Motor neuron (in vitro differentiated cells): ENCODE data around the gene FOXQ1. TPM values are rescaled to one million over a fixed set of nuclear protein-coding genes. Genes with fewer than 3 reads are reported as not detected.
A peak's percentile ranks its signal among the peaks of the same experiment; 100 is the strongest.
"Not testable (repeated sequence)": the region's sequence is repeated elsewhere in the genome, so short reads cannot be mapped to it uniquely, and the experiment has no call there.

Source experiments
- ATAC-seq, 8 experiments: fragments of 200-7000 bp; cut with Tn5 transposase; replicated peaks in 6 of 8; 2 replicates each; pipeline ENCODE4 v1.8.0; 2021; ENCODE audit warnings: mild to moderate bottlenecking in 8 of 8, moderate library complexity in 8 of 8
- H3K27ac ChIP-seq, 2 donors: fragments of 250-450 bp; sonication (Bioruptor Pico); 2 replicates each; pipeline ENCODE4 v1.9.0; 2021; ENCODE audit warnings: antibody characterized with exemption in 2 of 2, mild to moderate bottlenecking in 2 of 2, moderate library complexity in 1 of 2
- H3K4me1 ChIP-seq, 2 donors: fragments of 250-450 bp; sonication (Bioruptor Pico); replicated peaks in 1 of 2; 2 replicates each; pipeline ENCODE4 v1.6.1; 2021; ENCODE audit warnings: antibody characterized with exemption in 2 of 2, mild to moderate bottlenecking in 2 of 2, moderate library complexity in 1 of 2
- H3K4me3 ChIP-seq, 5 donors: fragments of 250-450 bp; sonication (Bioruptor Pico); 2 replicates each; pipeline ENCODE4 v1.9.0; 2021; ENCODE audit warnings: antibody characterized with exemption in 5 of 5, mild to moderate bottlenecking in 5 of 5, moderate library complexity in 4 of 5
- WGBS, 10 experiments: fragments of 450-650 bp; shearing (Covaris generic); methylation state at CpG; one replicate each; pipeline ENCODE4 v1.0.0; 2022; 5-methylcytosine and 5-hydroxymethylcytosine counted together
- in situ Hi-C, 9 experiments: fragments of 400-800 bp; cut with MboI; loops; one replicate each; pipeline ENCODE4 v1.15.0; 2021; ENCODE audit warnings: low sequenced_read_pairs in 9 of 9, low pct_unique_long_range_greater_than_20kb in 2 of 9; ENCODE audit not compliant: unreplicated experiment in 9 of 9
- total RNA-seq, 8 experiments: library from RNA; unstranded; fragments of 300-600 nt; gene quantifications; 2 replicates each; pipeline versions ENCODE4 v1.2.3 to v1.2.4, GENCODE V29; 2022

Gene FOXQ1
- total RNA-seq, 8 experiments from 2014 or later, result 0.24 to 0.78 TPM; not detected in 6

DNA sequence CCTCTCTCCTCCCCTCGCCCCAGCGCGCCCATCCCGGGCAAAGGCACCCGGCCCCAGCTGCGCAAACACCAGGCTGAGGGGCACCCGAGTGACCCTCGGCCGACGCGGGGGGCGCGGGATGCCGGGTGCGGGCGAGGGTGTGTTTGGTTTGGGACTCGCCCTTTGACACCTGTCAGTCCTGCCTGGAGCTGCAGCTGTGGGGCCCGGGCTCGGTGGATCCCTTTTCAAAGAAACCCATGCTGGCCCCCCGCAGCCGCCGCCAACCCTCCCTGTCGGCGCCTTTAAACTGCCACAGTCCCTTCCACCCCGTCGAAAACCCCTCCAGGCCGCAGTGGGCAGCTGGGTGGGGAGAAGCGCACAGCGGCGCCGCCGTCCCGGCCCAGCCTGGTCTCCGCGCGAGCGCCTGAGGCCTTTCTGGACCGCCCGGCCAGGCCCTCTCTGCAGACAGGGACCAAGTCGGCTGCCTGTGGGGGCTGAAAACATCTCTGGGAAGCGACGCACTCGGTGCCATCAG, 5.5 kb downstream of the FOXQ1 start:
- WGBS, 10 experiments, result 100% methylated on average over 2 to 3 of the region's 43 CpGs; no CpG with 5 or more reads in 8 of the 10 experiments
- H3K4me3 ChIP-seq, result no peak overlapping the region
- no peak overlapping the region for H3K27ac ChIP-seq
- ATAC-seq, result no peak
- in situ Hi-C loops, result no loop called here
- peaks cover 0 to 4% of the 10 kb centered on the region in 2 donors for H3K4me1 ChIP-seq

GRCh38 chr6:1318036-1318435, 6.1 kb downstream of the FOXQ1 start:
- Histone ChIP-seq H3K4me1 (no peaks in the 10 kb centered on the region), H3K27ac (no peak overlapping the region), H3K4me3 (no peak overlapping the region)
- ATAC-seq, result no peak
- WGBS, 10 experiments, result 78 to 97% (median 88%) methylated on average over 2 to 6 of the region's 7 CpGs; no CpG with 5 or more reads in 4 of the 10 experiments
- in situ Hi-C loops, result no loop called here

DNA sequence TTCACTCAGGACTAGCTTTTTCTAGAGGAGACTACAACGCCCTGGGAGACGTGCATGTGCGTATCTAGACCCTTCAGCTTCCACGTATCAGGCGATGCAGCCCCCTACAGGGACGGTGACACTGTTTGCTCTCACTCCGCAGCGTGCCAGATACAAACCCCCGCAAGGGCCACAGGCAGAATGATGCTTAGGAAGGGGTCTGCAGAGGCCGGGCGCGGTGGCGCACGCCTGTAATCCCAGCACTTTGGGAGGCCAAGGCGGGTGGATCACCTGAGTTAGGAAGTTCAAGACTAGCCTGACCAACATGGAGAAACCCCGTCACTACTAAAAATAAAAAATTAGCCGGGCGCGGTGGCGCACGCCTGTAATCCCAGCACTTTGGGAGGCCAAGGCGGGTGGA, 6.7 kb downstream of the FOXQ1 start:
- in situ Hi-C loops, H3K4me1 ChIP-seq, H3K4me3 ChIP-seq, H3K27ac ChIP-seq, ATAC-seq: not testable (repeated sequence)
- 54 to 80% (median 69%) methylated on average over 1 to 8 of the region's 22 CpGs; no CpG with 5 or more reads in 7 of the 10 experiments for WGBS, 10 experiments

- no peak overlapping the region for H3K27ac ChIP-seq
- in situ Hi-C loops, result no loop called here
- no peak overlapping the region for H3K4me3 ChIP-seq
- 0 to 63% (median 36%) methylated on average over 1 to 4 of the region's 4 CpGs for WGBS, 10 experiments
- H3K4me1 ChIP-seq, result no peaks in the 10 kb centered on the region
- peak in 1 of 8 experiments; percentile 36 for ATAC-seq
These were observed 9.8 kb downstream of the FOXQ1 start for GRCh38 chr6:1321738-1322137.

DNA sequence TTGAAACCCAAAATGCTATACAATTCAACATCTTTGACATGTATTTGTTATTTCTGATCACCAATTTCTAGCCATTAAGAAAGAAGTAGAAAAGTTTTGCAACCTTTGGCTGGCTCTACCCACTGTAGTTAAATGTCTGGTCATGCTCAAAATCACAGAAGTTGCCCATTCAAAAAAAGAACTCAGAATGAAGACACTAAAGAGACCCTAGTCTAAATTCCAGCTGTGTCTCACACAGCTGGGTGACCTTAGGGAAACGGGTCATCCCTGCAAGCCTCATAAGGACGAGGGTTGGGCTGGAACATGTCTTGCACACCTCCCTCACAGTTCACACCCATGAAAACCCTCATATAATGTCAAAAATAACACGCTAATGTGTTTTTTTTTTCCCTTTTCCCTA, 10.3 kb downstream of the FOXQ1 start:
- Histone ChIP-seq H3K4me1 (no peaks in the 10 kb centered on the region), H3K4me3 (no peak overlapping the region), H3K27ac (no peak overlapping the region)
- no peak for ATAC-seq
- in situ Hi-C loops, result no loop called here
- 7 to 67% (median 42%) methylated on average over 1 to 3 of the region's 3 CpGs; no CpG with 5 or more reads in 2 of the 10 experiments for WGBS, 10 experiments

GRCh38 chr6:1322696-1323219, 10.9 kb downstream of the FOXQ1 start:
- Histone ChIP-seq H3K4me3 (no peak overlapping the region), H3K27ac (no peak overlapping the region), H3K4me1 (no peaks in the 10 kb centered on the region)
- peak in 1 of 8 experiments; percentile 49 for ATAC-seq
- 30 to 78% (median 55%) methylated on average over 1 to 5 of the region's 5 CpGs for WGBS, 10 experiments
- in situ Hi-C loops, result no loop called here

DNA sequence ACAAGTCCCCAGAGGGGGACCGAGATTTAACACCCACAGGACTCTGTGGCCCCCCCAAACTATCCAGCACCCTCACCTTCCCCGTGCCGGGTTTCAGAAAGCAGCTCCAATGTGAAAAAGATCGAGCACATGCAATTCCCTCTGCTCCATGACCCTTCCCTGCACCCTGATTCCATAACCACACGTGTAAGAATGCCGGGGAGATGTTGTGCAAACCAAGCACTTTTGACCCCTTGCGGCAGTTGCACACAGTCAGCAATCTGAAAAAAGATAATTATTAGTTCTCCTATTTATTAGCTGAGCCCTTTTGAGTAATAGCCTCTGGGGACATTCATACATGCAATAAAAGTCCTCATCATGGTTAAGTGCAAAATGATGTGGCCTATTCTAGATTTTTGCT, 13.0 kb downstream of the FOXQ1 start:
- 60 to 100% (median 72%) methylated on average over 1 to 6 of the region's 7 CpGs; no CpG with 5 or more reads in 4 of the 10 experiments for WGBS, 10 experiments
- no peak for ATAC-seq
- no peak overlapping the region for H3K27ac ChIP-seq
- in situ Hi-C loops, result no loop called here
- H3K4me3 ChIP-seq, result no peak overlapping the region
- no peaks in the 10 kb centered on the region for H3K4me1 ChIP-seq

GRCh38 chr6:1325461-1326309, 13.8 kb downstream of the FOXQ1 start:
- no peak overlapping the region for H3K27ac ChIP-seq
- no peaks in the 10 kb centered on the region for H3K4me1 ChIP-seq
- ATAC-seq, result peak in 2 of 8 experiments; percentile 23 to 32
- in situ Hi-C loops, result no loop called here
- no peak overlapping the region for H3K4me3 ChIP-seq
- WGBS, 10 experiments, result 0 to 100% (median 63%) methylated on average over 1 to 5 of the region's 6 CpGs; no CpG with 5 or more reads in 1 of the 10 experiments

- in situ Hi-C loops, result no loop called here
- WGBS, 10 experiments, result 57 to 90% (median 71%) methylated on average over 1 to 7 of the region's 11 CpGs; no CpG with 5 or more reads in 5 of the 10 experiments
- Histone ChIP-seq H3K4me3 (no peak overlapping the region), H3K4me1 (no peaks in the 10 kb centered on the region), H3K27ac (no peak overlapping the region)
- no peak for ATAC-seq
These were observed 14.7 kb downstream of the FOXQ1 start for GRCh38 chr6:1326535-1327121.

DNA sequence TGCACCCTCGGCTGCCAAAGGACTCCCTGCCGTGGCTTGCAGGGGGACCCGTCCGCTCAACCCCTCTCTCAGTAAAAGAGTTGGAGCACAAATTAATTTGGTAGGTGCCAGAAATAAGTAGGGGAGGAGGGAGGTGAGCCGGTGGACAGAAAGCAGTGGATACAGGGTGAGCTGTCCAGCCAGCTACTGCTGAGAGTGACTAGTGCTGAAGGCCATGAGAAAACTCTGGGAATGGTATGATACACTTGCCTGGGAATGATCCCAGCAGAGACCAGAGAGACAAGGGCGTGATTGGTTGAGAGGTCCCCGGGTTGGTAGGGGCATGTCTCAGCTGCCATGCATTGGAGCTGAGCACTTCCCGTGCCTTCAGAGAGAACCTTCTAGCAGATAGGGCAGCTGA, 15.7 kb downstream of the FOXQ1 start:
- in situ Hi-C loops, result no loop called here
- Histone ChIP-seq H3K27ac (no peak overlapping the region), H3K4me1 (no peaks in the 10 kb centered on the region), H3K4me3 (no peak overlapping the region)
- 60 to 92% (median 64%) methylated on average over 1 to 8 of the region's 8 CpGs; no CpG with 5 or more reads in 3 of the 10 experiments for WGBS, 10 experiments
- ATAC-seq, result no peak

- in situ Hi-C loops, result no loop called here
- no peak for ATAC-seq
- Histone ChIP-seq H3K4me1 (no peaks in the 10 kb centered on the region), H3K4me3 (no peak overlapping the region), H3K27ac (no peak overlapping the region)
- WGBS, 10 experiments, result 0 to 47% (median 36%) methylated on average over 1 to 2 of the region's 2 CpGs; no CpG with 5 or more reads in 6 of the 10 experiments
These were observed 16.4 kb downstream of the FOXQ1 start for GRCh38 chr6:1328129-1328800.

DNA sequence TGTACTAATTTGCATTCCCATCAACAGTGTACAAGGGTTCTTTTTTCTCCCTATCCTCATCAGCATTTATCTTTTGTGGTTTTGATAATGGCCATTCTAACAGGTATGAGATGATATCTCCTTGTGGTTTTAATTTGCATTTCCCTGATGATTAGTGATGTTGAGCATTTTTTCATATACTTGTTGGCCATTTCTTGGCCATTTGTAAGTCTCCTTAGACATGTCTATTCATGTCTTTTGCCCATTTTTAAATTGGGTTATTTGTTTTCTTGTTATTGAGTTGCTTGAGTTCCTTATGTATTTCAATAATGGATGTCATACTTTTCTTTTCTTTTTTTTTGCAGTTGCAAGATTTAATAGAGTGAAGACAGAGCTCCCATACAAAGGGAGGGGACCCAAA, 17.8 kb downstream of the FOXQ1 start:
- Histone ChIP-seq H3K4me3 (no peak overlapping the region), H3K4me1 (no peaks in the 10 kb centered on the region), H3K27ac (no peak overlapping the region)
- in situ Hi-C loops, result no loop called here
- no peak for ATAC-seq

DNA sequence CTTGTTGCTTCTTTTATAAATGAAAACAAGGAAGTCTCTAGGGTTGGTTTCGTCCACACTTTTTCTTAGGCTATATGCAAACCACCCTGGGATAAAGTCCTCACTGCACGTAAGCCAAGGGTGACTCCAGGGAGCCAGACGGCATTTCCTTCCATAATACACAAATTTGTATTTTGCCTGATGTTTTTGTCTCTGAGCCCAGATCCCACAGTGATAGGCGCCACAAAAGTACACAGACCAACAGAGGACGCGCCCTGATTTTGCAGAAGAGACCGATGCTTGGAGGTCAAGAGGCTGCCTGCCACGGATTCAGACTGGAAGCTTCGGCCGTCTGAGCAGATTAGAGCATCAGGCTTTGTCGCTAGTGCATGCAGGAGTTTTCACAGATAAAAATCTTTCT, 22.8 kb downstream of the FOXQ1 start:
- H3K4me1 ChIP-seq, result no peaks in the 10 kb centered on the region
- H3K4me3 ChIP-seq, result no peak overlapping the region
- in situ Hi-C loops, result no loop called here
- WGBS, 10 experiments, result 51 to 86% (median 71%) methylated on average over 2 to 10 of the region's 11 CpGs
- no peak overlapping the region for H3K27ac ChIP-seq
- no peak for ATAC-seq
